Cardiac septum (tissue), 1 donor: ENCODE measurements around the gene GSG1L. TPM values are rescaled to one million over a fixed set of nuclear protein-coding genes. Genes with fewer than 3 reads are reported as not detected.

Experiments used
- DNase-seq: peaks from one replicate; pipeline ENCODE4 v3.0.0-alpha.2; 2020; ENCODE audit warnings: low spot score
- intact Hi-C: fragments of 100-400 bp; cut with DNase I; formaldehyde crosslinking; loops from one replicate; pipeline ENCODE4 v1.14.0; 2022
- total RNA-seq: library from RNA; stranded (reverse); fragmentation: NEBNext Ultra II Directional; extraction: Animal tissue kit (Norgen Biotek cat#: 25700); gene quantifications from one replicate; pipeline ENCODE4 v1.2.1, GENCODE V29; 2021
- donor health status: DM: no; HTN: no; CAD: no.

The GSG1L gene
- total RNA-seq, 1 donor from 2014 or later: 8.0 TPM

DNA sequence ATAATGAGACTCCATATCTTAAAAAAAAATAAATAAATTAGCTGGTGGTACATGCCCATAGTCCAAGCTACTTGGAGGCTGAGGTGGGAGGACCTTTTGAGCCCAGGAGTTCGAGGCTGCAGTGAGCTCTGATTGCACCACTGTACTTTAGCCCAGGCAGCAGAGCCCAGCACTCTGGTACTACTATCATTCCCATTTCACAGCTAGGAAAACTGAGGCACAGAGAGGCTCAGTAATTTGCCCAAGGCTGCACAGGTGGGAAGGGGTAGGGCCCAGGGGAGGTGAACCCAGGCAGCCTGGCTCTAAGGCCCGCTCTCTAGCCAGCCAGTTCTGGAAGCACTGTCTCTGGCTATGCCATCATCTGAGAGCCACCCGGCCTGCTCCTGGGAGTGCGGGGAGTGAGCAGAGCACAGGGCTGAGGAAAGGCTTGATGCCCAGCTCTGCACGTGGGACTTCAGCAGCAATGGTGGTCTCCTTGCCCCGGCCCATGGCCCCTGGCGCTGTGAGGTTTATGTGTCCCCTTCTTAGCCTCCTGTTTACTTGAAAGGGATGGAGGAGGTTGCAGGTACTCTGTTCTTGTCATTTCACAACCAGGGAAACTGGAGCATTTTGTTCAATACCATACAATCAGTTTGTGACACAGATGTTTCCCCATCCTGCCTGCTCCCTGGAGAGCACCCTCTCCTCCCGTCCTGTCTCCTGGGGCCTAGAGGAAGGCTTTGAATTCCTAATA, 291.3 kb downstream of the GSG1L start:
- intact Hi-C loops: no loop called here
- no peak for DNase-seq

DNA sequence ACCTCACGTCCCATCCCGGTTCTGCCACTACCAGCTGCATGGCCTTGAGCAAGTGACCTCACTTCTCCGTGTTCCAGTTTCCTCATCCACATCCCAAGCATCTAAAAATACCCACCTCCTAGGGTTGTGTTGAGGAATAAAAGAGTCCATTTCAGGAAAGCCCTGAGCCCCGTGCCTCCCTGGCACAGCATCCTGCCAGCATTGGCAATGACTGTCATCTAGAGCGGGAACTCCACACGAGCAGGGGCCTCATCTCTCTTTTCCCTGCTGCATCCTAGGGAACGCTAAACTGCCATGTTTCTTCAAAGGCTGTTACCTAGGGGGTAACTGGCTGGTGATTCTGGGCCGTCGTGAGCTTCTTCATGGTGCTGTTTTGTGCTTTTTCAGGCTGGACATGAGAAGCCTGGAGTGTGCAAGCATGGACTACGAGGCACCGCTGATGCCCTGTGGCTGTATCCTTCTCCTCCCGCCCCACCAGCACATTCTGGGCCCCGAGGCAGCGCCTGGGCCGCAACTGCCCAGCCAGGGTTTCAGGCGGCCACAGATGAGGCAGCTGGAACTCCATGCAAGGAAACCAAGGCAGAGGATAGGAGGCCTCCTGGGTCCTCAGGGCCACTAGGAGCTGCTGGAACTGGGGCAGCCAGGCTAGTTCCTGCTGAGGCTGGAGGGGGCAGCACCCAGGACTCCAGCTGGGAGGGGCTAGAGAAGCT, 292.2 kb downstream of the GSG1L start:
- intact Hi-C loops: no loop called here
- no peak for DNase-seq

DNA sequence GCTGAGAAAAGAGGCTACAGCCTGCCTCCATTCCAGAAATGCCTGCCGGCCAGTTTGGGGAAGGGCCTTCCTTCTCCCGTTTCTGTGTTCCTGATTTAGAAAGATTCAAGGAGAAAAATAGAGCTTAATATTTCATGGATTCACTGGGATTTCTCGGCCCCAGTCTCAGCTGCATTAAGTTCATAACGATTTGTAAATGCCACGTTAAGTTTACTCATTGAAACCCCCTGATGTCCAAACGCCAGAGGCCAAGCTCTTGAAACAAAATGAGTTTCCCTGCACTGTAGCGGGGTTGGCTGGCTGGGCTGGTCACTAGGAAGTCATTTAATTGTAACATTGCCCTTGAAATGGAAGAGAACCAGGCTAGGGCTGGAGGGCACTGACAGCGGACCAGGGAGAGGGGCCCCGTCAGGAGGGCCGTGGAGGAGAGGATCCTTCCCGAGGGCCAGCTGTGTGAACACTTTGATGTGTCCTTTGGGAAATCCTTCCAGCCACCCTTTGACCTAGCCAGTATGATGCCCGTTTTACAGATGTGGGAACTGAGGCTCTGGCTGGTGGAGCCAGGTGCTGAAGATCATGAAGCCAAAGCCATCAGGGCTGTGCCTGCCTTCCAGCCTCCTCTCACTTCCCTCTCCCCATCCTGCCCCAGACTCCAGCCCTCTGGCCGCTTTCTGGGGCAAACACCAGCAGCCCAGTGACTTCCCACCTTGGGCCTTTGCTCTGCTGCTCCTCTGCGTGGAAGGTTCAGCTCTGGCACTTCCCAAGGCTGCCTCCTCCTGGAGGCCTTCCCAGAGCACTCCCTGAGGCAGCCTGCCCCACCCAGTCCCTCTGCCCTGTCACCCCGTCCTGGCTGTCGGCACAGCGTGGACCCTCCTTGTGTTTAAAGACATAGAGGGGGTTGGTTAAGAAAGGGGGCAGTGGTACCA, 293.0 kb downstream of the GSG1L start:
- intact Hi-C loops: no loop called here
- DNase-seq: no peak

DNA sequence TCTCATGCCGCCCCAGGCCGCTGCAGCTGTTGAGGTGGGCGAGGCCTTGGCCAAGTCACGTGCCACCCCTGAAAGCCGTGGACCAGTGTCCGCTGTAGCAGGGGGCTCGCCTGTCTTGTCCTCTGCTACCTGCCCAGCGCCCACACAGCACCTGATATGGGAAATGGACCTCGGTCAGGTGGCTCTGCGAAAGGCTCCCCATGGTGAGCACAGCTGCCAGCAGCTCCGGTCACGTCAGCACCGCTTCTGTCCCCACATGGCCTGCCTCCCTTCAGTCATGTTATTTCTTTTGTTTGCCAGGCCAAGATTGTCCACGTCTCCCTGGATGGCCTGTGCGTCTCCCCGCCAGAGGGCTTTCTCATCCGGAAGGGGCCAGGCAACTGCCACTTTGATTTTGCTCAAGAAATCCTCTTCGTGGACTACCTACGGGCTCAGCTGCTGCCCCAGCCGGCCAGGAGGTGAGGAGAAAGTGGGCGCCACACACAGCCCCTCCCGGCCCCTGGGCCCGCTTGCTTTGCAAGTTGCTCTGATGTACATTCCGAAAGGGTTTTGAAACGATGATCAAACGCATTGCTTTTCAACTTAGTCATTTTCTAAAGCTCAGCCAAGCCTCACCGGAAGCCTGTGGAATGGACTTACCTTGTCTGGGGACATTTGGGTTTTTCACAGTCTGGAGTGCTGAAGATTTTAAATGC, 293.8 kb downstream of the GSG1L start:
- DNase-seq: no peak
- intact Hi-C loops: no loop called here

DNA sequence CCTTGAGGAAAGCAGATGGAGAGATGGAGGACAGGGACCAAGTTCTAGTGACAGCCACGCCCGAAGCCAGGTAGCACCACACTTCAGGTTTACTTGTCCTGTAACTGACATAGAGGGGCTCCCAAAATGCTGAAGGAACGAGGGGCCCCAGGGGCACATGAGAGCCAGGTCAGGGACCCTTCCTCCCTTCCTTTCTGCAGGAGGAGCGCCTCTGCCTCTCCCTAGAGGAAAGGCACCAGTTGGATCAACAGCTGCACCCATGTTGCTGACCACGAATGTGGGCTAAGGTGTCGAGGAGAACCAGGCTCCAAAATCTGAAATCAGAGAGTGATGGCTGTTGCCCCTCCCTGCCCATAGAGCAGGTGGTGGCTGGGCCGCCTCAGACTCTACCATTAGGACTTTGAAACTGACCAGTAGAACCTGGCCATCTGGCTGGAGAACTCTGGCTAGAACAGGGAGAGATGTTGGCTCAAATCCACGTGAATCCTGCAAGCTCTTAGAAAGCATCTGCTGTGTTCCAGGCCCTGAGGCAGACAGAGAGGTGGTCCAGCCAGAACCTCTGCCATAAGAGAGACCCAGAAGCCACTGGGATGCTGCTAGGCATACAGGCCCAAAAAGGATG, 294.8 kb downstream of the GSG1L start:
- DNase-seq: no peak
- intact Hi-C loops: no loop called here

DNA sequence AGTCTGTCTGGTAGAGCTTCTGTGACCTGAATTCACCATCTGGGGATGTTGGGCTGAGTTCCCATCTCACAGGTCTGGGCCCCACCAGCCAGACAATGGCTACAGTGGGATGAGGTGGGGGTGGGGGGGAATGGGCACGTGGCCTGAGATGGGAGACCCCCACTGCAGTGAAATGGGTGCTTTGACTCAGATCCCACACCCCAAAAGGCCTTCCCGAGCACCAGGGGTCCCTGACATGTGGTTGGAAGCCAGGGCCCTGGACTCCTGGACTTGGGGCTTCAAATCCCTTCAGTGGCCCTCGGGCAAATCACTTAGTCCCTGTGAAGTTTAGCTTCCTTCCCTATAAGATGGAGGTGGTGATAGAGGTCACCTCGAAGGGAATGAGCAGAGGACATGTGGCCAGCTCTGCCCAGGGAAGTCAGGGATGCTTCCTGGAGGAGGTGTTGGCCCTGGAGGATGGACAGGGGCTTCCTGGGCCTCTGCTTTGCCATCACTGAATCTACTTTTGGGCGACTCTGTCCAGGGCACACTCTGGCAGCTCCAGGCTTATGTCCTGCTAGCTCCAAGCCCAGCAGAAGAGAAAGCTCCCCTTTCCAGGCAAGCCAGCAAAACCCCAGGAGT, 295.4 kb downstream of the GSG1L start:
- intact Hi-C loops: no loop called here
- no peak for DNase-seq

DNA sequence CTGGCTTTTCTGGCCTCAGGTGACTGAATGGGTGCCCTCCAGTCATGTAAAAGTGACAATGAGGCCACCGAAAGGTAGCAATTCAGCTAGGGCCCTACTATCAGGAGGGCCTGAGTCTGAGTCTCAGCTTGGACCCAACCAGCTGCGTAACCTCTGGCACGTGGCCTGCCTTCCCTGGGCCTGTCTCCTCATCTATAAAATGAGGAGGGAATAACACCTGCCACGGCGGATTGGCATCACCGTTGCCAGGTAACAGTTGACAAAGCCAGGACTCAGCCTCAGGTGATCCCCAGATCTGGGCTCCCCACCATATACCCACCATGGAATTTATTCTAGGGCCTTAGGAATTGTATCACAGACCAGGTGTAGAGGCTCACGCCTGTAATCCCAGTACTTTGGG, 296.4 kb downstream of the GSG1L start:
- intact Hi-C loops: no loop called here
- no peak for DNase-seq

DNA sequence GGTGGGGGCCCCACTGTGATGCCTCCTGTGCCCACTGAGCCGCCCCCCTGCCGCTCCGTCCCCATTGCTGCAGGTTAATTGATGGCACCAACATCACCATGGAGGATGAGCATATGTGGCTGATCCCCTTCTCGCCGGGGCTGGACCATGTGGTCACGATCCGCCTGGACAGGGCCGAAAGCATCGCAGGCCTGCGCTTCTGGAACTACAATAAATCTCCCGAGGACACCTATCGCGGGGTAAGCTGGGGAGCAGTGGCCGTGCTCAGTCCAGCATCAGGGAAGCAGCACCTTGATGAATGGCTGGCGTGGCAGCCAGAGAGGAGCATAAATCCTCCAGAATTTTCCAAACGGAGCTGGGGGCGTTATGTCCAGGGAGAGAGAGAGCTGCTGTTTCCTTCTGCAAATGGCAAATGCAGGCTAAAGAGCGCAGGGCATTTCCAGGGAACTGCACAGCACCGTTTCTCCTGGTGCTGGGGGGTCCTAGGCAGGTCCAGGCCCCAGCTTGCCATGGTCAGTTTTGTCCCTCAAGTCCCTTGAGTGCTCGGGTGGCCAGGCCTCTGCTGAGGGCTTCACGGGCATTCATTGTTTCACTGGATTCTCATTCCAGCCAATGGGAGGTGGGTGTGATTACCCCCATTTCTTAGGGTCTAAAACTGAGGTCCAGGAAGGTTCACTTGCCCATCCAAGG, 297.1 kb downstream of the GSG1L start:
- DNase-seq: no peak
- intact Hi-C loops: no loop called here

DNA sequence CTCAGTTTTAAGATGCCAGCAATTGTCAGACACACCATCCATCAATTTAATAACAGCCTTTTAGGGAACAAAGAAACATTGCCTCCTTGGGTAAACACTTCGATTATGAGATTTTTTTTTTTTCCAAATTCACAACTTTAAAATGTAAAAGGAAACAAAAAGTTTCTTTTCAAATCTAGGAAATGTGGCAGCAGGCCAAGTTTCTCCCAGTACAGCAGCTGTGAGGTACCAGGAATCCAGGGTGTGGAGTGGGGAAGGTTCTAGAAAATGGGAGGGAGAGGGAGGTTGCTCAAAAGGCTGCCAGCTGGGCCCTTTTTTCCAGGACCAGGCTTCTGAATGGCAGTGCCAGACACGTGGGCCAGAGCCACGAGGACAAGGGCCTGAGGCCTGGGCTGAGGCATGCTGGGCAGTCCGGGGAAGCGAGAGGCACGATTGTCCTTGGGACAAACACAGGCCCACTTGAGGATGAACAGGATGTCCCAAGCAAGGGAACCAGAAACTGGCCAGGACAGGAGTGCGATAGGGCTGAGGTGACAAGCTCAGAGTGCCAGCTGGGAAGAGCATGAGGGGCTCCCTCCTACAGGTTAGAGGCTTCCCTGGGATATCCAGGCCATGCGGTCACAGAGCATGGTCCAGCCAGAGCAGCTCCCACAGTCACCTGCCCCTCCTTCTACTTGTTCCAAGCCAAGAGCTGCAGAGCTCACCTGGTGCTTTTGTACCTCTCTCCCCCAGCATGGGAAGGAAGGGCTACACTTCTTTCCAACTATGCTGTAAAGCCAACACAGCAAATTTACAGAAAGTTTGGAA, 298.4 kb downstream of the GSG1L start:
- intact Hi-C loops: no loop called here
- no peak for DNase-seq

DNA sequence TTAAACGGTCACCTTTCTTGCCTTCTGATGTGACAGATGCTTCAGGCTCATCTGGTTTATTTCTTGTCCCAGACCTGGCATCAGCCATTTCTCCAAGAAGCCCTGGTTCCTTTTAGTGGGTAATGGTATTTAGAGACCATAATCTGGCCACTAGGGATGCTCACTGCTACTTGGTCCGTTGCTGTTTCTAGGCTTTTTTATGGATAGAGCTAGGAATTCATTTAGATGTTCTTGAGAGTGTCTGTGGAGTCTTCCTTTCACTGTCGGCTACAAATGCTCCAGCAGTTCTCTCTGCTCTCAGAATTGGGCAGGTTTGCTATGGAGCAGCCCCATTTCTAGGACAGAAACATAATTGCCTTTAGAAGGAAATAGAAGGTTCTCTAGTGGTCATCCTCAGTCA, 299.1 kb downstream of the GSG1L start:
- no peak for DNase-seq
- intact Hi-C loops: no loop called here

DNA sequence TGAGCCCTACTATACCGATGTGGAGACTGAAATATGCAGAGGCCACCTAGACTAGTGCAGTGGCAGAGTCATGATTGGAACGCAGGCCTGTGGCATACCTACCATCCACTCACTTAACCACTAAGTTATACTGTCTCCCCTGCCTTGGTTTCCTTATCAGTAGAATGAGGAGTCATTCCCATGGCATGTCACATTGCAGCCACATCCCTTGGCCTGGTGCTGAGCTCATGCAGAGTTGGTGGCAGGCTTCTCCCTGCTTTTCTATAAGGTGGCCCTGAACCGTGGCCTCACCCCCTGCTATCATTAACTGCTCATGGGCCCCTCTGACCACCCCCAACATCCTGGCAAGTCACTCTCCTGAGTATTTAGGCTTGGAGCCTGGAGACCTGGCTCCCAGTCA, 301.1 kb downstream of the GSG1L start:
- DNase-seq: no peak
- intact Hi-C loops: no loop called here

DNA sequence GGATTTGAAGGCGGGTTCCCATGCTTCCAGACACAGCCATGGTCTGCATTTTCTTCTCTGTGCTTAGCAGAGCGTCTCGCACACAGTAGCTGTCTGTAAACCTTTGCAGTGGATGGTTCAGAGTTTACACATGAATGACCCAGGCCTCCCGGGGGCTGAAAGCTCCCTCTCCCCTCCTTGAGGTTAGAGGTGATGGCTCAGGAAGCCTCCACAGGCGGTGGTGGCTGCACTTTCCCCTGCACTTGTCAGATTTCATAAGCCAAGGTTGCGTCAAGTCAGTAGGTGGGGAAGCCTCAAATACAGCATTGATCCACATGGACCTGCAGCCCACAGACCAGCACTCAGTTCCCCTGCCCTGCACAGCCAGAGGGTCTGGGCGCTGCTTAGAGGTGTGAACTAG, 301.7 kb downstream of the GSG1L start:
- intact Hi-C loops: no loop called here
- no peak for DNase-seq

DNA sequence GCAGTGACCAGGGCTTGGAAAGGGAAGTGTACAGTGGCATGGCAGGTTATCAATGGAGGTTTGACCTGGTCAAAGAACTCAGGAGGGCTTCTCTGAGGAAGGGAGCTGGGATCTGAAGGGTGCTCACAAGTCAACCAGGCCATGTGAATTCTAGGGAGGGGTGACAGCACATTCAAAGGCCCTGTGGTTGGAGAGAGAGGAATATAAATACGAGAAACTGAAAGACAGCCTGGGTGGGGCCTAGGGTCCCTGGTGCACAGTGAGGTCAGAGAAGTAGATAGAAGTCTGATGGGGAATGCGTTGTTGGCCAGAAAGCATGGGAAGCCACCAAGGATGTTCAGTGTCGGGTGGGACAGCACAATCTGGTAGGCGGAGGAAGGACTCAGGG, 302.7 kb downstream of the GSG1L start:
- intact Hi-C loops: no loop called here
- DNase-seq: no peak

DNA sequence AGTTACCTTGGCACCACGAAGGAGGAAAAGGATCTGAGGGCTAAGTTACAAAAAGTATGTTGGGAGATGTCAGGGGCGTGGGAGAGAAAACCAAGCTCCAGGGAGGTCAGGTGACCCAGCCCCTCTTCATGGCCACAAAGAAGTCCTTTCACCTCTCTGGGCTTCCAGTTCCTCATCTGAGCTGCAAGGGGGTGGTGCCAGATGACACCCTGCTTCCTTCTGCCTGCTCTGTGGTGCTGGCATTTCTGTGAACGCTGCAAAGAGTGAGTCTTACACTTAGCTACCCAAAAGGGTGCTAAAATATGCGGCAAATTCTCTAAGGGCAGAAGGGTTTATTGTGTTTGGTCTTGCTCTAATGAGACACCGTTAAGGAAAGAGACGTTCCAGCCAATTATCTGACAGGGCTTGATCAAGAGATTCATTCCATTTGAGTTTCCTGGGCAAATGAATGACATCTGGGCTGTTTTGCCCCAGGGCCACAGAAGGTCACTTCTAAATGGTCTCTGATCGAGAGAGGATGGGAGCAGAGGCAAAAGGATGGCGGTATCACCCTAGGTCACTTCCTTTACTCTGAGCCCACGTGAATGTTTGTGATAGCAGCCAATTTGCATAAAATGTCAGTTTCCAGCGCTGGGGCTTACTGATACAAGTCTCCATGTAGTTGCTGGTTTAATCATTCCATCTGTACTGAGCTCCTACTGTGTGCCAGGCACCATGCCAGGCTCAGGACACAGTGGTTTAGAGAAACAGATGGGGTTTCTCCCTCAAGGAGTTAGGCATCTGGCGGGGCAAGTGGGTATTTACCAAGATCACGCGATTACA, 303.3 kb downstream of the GSG1L start:
- intact Hi-C loops: no loop called here
- no peak for DNase-seq

DNA sequence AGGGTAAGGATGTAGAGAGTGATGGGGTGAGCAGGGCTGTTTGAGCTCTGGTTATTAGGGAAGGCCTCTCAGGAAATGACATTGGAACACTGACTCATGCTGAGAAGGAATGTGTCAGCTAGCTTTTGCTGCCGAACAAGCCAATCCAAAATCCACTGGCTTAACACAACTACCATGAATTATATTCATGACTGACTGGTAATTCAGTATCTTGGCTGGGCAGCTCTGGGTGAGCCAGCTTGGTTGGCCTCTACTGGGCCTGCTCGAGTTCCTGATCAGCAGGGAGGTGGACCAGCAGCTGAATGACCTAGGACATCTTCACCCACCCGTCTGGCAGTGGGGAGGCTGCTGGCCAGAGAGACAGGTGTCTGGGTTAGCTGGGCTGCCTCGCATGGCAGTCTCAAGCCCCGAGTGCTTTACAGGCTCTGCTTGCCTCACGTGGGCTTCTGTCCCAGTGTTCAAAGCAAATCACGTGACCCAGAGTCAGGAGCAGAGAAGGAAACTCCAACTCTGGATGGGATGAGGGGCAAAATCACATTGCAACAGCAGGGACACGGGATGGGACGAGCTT, 304.1 kb downstream of the GSG1L start:
- no peak for DNase-seq
- intact Hi-C loops: no loop called here

DNA sequence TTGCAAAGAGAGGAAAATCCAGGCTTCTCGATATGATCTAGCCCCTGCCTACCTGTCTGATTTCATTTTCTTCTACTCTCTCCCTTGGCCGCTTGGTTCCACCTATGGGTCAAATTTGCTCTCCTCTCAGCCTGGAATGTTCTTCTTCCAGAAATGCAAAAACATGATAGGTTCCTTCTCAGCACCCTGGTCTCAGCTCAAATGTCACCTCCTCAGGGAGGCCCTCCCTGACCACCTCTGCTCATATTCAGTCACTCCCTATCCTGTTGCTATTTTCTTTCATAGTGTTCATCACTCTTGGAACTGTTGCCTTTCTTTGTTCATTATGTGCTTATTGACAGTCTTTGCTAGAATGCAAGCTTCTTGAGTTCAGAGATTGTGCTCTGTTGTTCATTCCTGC, 305.0 kb downstream of the GSG1L start:
- DNase-seq: no peak
- intact Hi-C loops: no loop called here
